GM12878 (cell line): ENCODE measurements around the gene FRYL. TPM values are rescaled to one million over a fixed set of nuclear protein-coding genes. Genes with fewer than 3 reads are reported as not detected.

Experiments used
- ATAC-seq: fragments of 200-7000 bp; cut with Tn5 transposase; 3 replicates; pipeline ENCODE4 v1.9.1; 2020; ENCODE audit warnings: mild to moderate bottlenecking, moderate library complexity
- BruUV-seq: library from RNA; stranded (reverse); fragments of 400-500 nt; replicated peaks from 2 replicates; lab custom pipeline; 2021; lab: Mats Ljungman, UMichigan
- CTCF ChIA-PET: fragments of 300-600 bp; sonication (Branson Sonifier 250); formaldehyde crosslinking; extraction: SDS; loops from one replicate; lab custom pipeline; 2021; ENCODE audit warnings: inconsistent platforms; lab: Yijun Ruan, JAX
- POLR2A ChIA-PET: fragments of 350-600 bp; formaldehyde crosslinking; extraction: SDS; loops from one replicate; lab custom pipeline; 2021; ENCODE audit warnings: inconsistent platforms; lab: Charles Lee
- RAD21 ChIA-PET: fragments of 300-600 bp; sonication (Branson Sonifier 250); formaldehyde crosslinking; loops from one replicate; lab custom pipeline; 2023; ENCODE audit warnings: antibody characterized with exemption; ENCODE audit not compliant: unreplicated experiment; lab: Charles Lee
- SMC1A ChIA-PET: fragments of 300-600 bp; sonication (Branson Sonifier 250); formaldehyde crosslinking; loops from one replicate; lab custom pipeline; 2023; ENCODE audit not compliant: unreplicated experiment, uncharacterized antibody; lab: Charles Lee
- DNase-seq: peaks from one replicate; pipeline ENCODE4 v3.0.0-alpha.2; 2011; ENCODE audit warnings: low read depth, low spot score
- FAIRE-seq: peaks from 3 replicates; lab custom pipeline; 2011; peaks lifted over from hg19 to GRCh38; lab: Jason Lieb, UNC
- H2AFZ ChIP-seq: 2 replicates; pipeline ENCODE4 v1.6.0; 2011; ENCODE audit warnings: low read depth, low read length, control low read depth; ENCODE audit not compliant: control insufficient read depth
- H3K27ac ChIP-seq: 2 replicates; pipeline ENCODE4 v1.5.1; 2011; ENCODE audit warnings: control low read depth; ENCODE audit not compliant: control insufficient read depth, insufficient read depth
- H3K27me3 ChIP-seq, 2 experiments: replicated peaks in 1 of 2; 2 replicates each; pipeline versions ENCODE4 v1.6.0 to v1.6.1; 2011; ENCODE audit warnings: low read length in 1 of 2; ENCODE audit not compliant: control insufficient read depth in 2 of 2, insufficient read depth in 2 of 2
- H3K36me3 ChIP-seq, 2 experiments: 2 replicates each; pipeline ENCODE4 v1.5.1; 2011; ENCODE audit warnings: low read length in 1 of 2; ENCODE audit not compliant: control insufficient read depth in 2 of 2, insufficient read depth in 2 of 2
- H3K4me1 ChIP-seq: 2 replicates; pipeline ENCODE4 v1.6.1; 2011; ENCODE audit warnings: mild to moderate bottlenecking, low read length, moderate library complexity, mixed read lengths; ENCODE audit not compliant: control insufficient read depth, insufficient read depth
- H3K4me2 ChIP-seq: 2 replicates; pipeline ENCODE4 v1.6.0; 2011; ENCODE audit warnings: control low read depth; ENCODE audit not compliant: control insufficient read depth, insufficient read depth
- H3K4me3 ChIP-seq: fragments of 200-600 bp; sonication (generic); 2 replicates; pipeline ENCODE4 v1.5.1; 2016
- H3K79me2 ChIP-seq: 2 replicates; pipeline ENCODE4 v1.6.0; 2011; ENCODE audit warnings: low read length; ENCODE audit not compliant: control insufficient read depth, insufficient read depth
- H3K9ac ChIP-seq: 2 replicates; pipeline ENCODE4 v1.8.0; 2011; ENCODE audit warnings: low read length, control low read depth, mixed read lengths; ENCODE audit not compliant: control insufficient read depth, insufficient read depth
- H3K9me3 ChIP-seq: replicated peaks from 3 replicates; pipeline ENCODE4 v1.5.1; 2011; ENCODE audit warnings: mild to moderate bottlenecking, low read length; ENCODE audit not compliant: control insufficient read depth, insufficient read depth
- H4K20me1 ChIP-seq: 2 replicates; pipeline ENCODE4 v1.6.0; 2011; ENCODE audit not compliant: control insufficient read depth, insufficient read depth
- BACH1 ChIP-seq: fragments of 450-650 bp; IDR thresholded peaks from 2 replicates; pipeline ENCODE4 v1.6.1; 2017; ENCODE audit warnings: mild to moderate bottlenecking, borderline replicate concordance
- BHLHE40 ChIP-seq, 2 experiments: fragments of 450-650 bp in 1 of 2; IDR thresholded peaks; 2 replicates each; pipeline ENCODE4 v1.6.1; 2011 to 2017; ENCODE audit warnings: low read depth in 2 of 2, borderline replicate concordance in 1 of 2, improper control_type of control experiment in 1 of 2, low read length in 1 of 2, mild to moderate bottlenecking in 1 of 2
- CBX3 ChIP-seq: fragments of 200-600 bp; sonication (generic); IDR thresholded peaks from 2 replicates; pipeline ENCODE4 v1.6.1; 2016; ENCODE audit warnings: low read depth, borderline replicate concordance
- CHD2 ChIP-seq: IDR thresholded peaks from 2 replicates; pipeline ENCODE4 v1.6.1; 2011; ENCODE audit warnings: low read depth, low read length, improper control_type of control experiment, borderline replicate concordance
- CHD4 ChIP-seq: fragments of 200-600 bp; sonication (generic); IDR thresholded peaks from 2 replicates; pipeline ENCODE4 v1.6.1; 2016; ENCODE audit warnings: mild to moderate bottlenecking
- FOS ChIP-seq: IDR thresholded peaks from 3 replicates; pipeline ENCODE4 v1.6.1; 2011; ENCODE audit warnings: borderline replicate concordance; ENCODE audit not compliant: insufficient read length; ENCODE audit errors: extremely low read depth
- HCFC1 ChIP-seq: fragments of 150-350 bp; IDR thresholded peaks from 2 replicates; pipeline ENCODE4 v1.6.1; 2014; ENCODE audit warnings: low read length
- KLF5 ChIP-seq: fragments of 450-650 bp; IDR thresholded peaks from 2 replicates; pipeline ENCODE4 v1.6.1; 2014; ENCODE audit warnings: mild to moderate bottlenecking; ENCODE audit not compliant: partially characterized antibody
- MAX ChIP-seq: IDR thresholded peaks from 2 replicates; pipeline ENCODE4 v1.6.1; 2012; ENCODE audit warnings: low read depth, low read length, improper control_type of control experiment
- MYC ChIP-seq: IDR thresholded peaks from 2 replicates; pipeline ENCODE4 v1.6.1; 2011; ENCODE audit warnings: mild to moderate bottlenecking, low read length, moderate library complexity, inconsistent platforms; ENCODE audit not compliant: insufficient read depth, insufficient replicate concordance, insufficient read length, severe bottlenecking
- PAX8 ChIP-seq: fragments of 450-650 bp; IDR thresholded peaks from 2 replicates; pipeline ENCODE4 v1.6.1; 2017; ENCODE audit warnings: mild to moderate bottlenecking, moderate library complexity
- SKIL ChIP-seq: fragments of 450-650 bp; IDR thresholded peaks from 2 replicates; pipeline ENCODE4 v1.6.1; 2017; ENCODE audit warnings: mild to moderate bottlenecking, low read depth, inconsistent platforms; ENCODE audit not compliant: poor library complexity, severe bottlenecking
- SMARCA5 ChIP-seq: fragments of 450-650 bp; IDR thresholded peaks from 2 replicates; pipeline ENCODE4 v1.6.1; 2017; ENCODE audit warnings: mild to moderate bottlenecking
- STAT3 ChIP-seq: IDR thresholded peaks from 2 replicates; pipeline ENCODE4 v1.6.1; 2011; ENCODE audit warnings: low read depth, low read length, improper control_type of control experiment
- ZBTB11 ChIP-seq: fragments of 450-650 bp; formaldehyde crosslinking; IDR thresholded peaks from 2 replicates; pipeline ENCODE4 v1.5.0; 2022; ENCODE audit warnings: mild to moderate bottlenecking, missing genetic modification characterization
- ZNF384 ChIP-seq: IDR thresholded peaks from 2 replicates; pipeline ENCODE4 v1.6.1; 2012; ENCODE audit warnings: low read depth, mild to moderate bottlenecking, low read length, improper control_type of control experiment, borderline replicate concordance
- ZZZ3 ChIP-seq: IDR thresholded peaks from 2 replicates; pipeline ENCODE4 v1.6.1; 2011; ENCODE audit warnings: low read depth; ENCODE audit not compliant: control insufficient read depth, insufficient read length
- WGBS: methylation state at CpG from one replicate; pipeline ENCODE4 v1.1.6; 2016; ENCODE audit warnings: low lambda C conversion rate; ENCODE audit not compliant: insufficient replicate concordance, insufficient coverage; ENCODE audit errors: missing lambda C conversion rate; 5-methylcytosine and 5-hydroxymethylcytosine counted together
- in situ Hi-C: fragments of 300-500 bp; cut with MboI; formaldehyde crosslinking; loops from 9 replicates; pipeline ENCODE4 v1.14.3; 2018; ENCODE audit warnings: mixed read lengths
- intact Hi-C: fragments of 100-400 bp; cut with micrococcal nuclease; formaldehyde crosslinking; loops from one replicate; pipeline ENCODE4 v1.14.2; 2022; ENCODE audit not compliant: unreplicated experiment
- polyA plus RNA-seq, 11 experiments: library from polyadenylated mRNA; depleted of rRNA in 4 of 11; unstranded in 6 of 11; stranded (reverse) in 5 of 11; fragments of >200 nt; fragmentation: Nextera tagmentation in 4 of 11; fragmentation: Illumina TruSeq in 1 of 11; extraction: Ambion mirVana in 4 of 11; extraction: Trizol in 1 of 11; gene quantifications; 1 replicate in 1 of 11; 2 replicates in 10 of 11; pipeline versions ENCODE4 v1.2.1 to v1.2.3, GENCODE V29; 2011 to 2016; ENCODE audit warnings: inconsistent platforms in 2 of 11, missing spikeins in 2 of 11, low read depth in 1 of 11
- total RNA-seq, 4 experiments: library from RNA; depleted of rRNA in 3 of 4; stranded (reverse); fragments of >200 nt in 3 of 4; fragmentation: Illumina TruSeq in 1 of 4; extraction: Trizol in 1 of 4; gene quantifications; 2 replicates each; pipeline versions ENCODE4 v1.2.1 to v1.2.3, GENCODE V29; 2013 to 2021

The FRYL gene
- total and polyA plus RNA-seq, 10 of the 15 experiments (the other 5 are each of a cell fraction or from before 2014, with no cell fraction given) = 10.3 to 50.6 (median 28.7) TPM

- Histone ChIP-seq H3K4me2 (no peak overlapping the region), H3K9me3 (no peaks in the 10 kb centered on the region), H3K27ac (no peak overlapping the region), H4K20me1 (no peaks in the 10 kb centered on the region), H2AFZ (no peak overlapping the region), H3K36me3 (no peaks in the 10 kb centered on the region), H3K27me3 (no peaks in the 10 kb centered on the region), H3K4me1 (no peaks in the 10 kb centered on the region), H3K9ac (no peak overlapping the region), H3K79me2 (no peaks in the 10 kb centered on the region), H3K4me3 (no peak overlapping the region)
- ChIA-PET RAD21 (no interaction called here), CTCF (no interaction called here), POLR2A (no interaction called here), SMC1A (no interaction called here)
- DNase-seq = no peak
- in situ Hi-C loops (no loop called here), intact Hi-C loops (loop anchor here (5.0 kb wide), 2 partner anchors 48 to 98 kb away; no protein-coding TSS in a partner anchor)
- 65% methylated on average over 10 of the region's 10 CpGs for WGBS
- ATAC-seq = no peak
- FAIRE-seq = no peak
- no TSS peak for BruUV-seq
- no peak for TF ChIP-seq STAT3
- no peak for TF ChIP-seq BHLHE40 (IDR thresholded peaks at IDR 0.05; ENCODE audit: borderline replicate concordance in 1 of 2, low read depth in 2 of 2, low read length in 1 of 2)
- TF ChIP-seq ZZZ3 = no peak
- TF ChIP-seq HCFC1 = no peak
- TF ChIP-seq BACH1 = no peak
- TF ChIP-seq CHD2 = no peak
- no peak for TF ChIP-seq PAX8
- no peak for TF ChIP-seq ZBTB11
- no peak for TF ChIP-seq SMARCA5
- TF ChIP-seq ZNF384 = no peak
- TF ChIP-seq SKIL = no peak
- no peak for TF ChIP-seq CHD4
- no peak for TF ChIP-seq CBX3
- TF ChIP-seq MYC = no peak
- TF ChIP-seq MAX = no peak
- no peak for TF ChIP-seq KLF5
- no peak for TF ChIP-seq FOS
These were observed 330.9 kb downstream of the FRYL start for GRCh38 chr4:48449151-48449550.
